ENCODE results near the gene GRIN2A. TPM values are rescaled to one million over a fixed set of nuclear protein-coding genes. Genes with fewer than 3 reads are reported as not detected.

GRIN2A gene
- polyA plus RNA-seq, 1 donor (not counting 4 experiments of a cell fraction or from before 2014, with no cell fraction given), result 0.01 TPM

- no peaks in the 10 kb centered on the region for H3K27me3 ChIP-seq (ENCODE audit: control insufficient read depth, extremely low read depth, insufficient read depth, low read length)
- no peak overlapping the region for H3K27ac ChIP-seq (ENCODE audit: control insufficient read depth, insufficient read depth, low read length)
- no peak for TF ChIP-seq CTCF (optimal IDR thresholded peaks at IDR 0.05 in 1 of 3, IDR thresholded peaks at IDR 0.05 in 1 of 3, conservative IDR thresholded peaks at IDR 0.05 in 1 of 3; ENCODE audit: extremely low read depth in 1 of 3, insufficient read depth in 2 of 3, low read length in 3 of 3)
- TF ChIP-seq EZH2 (IDR thresholded peaks at IDR 0.05; ENCODE audit: low read length), result no peak
- H3K9ac ChIP-seq (ENCODE audit: control insufficient read depth, extremely low read depth, insufficient read depth, low read length), result no peak overlapping the region
- H3K79me2 ChIP-seq (ENCODE audit: control insufficient read depth, insufficient read depth, low read length), result no peaks in the 10 kb centered on the region
- no peaks in the 10 kb centered on the region for H3K9me1 ChIP-seq (ENCODE audit: control insufficient read depth, extremely low read depth, insufficient read depth, low read length)
- dilution Hi-C loops (cut with MboI; ENCODE audit: extremely low pct_ligation_motif_present, low sequenced_read_pairs), result no loop called here
- DNase-seq (ENCODE audit: low read depth, low spot score) (no peak), FAIRE-seq (no peak)
- H3K9me3 ChIP-seq (ENCODE audit: control insufficient read depth, low read depth, low read length), result no peaks in the 10 kb centered on the region
- no peak overlapping the region for H3K4me3 ChIP-seq (ENCODE audit: control insufficient read depth in 2 of 3, extremely low read depth in 1 of 3, insufficient read depth in 2 of 3, low read depth in 1 of 3, low read length in 3 of 3)
- no peaks in the 10 kb centered on the region for H3K36me3 ChIP-seq (ENCODE audit: control insufficient read depth in 2 of 2, extremely low read depth in 1 of 2, insufficient read depth in 2 of 2, low read length in 2 of 2)
- H3K4me1 ChIP-seq (ENCODE audit: control insufficient read depth, extremely low read depth, insufficient read depth, low read length), result no peaks in the 10 kb centered on the region
- no peak overlapping the region for H3K4me2 ChIP-seq (ENCODE audit: control insufficient read depth, extremely low read depth, insufficient read depth, low read depth, low read length)
- no peaks in the 10 kb centered on the region for H4K20me1 ChIP-seq (ENCODE audit: control insufficient read depth, extremely low read depth, insufficient read depth, low read length)
- H2AFZ ChIP-seq (ENCODE audit: control insufficient read depth, low read length), result no peak overlapping the region
These were observed 165.5 kb downstream of the GRIN2A start for GRCh38 chr16:10016752-10017151.

- no peaks in the 10 kb centered on the region for H3K9me1 ChIP-seq (ENCODE audit: control insufficient read depth, extremely low read depth, insufficient read depth, low read length)
- H3K4me2 ChIP-seq (ENCODE audit: control insufficient read depth, extremely low read depth, insufficient read depth, low read depth, low read length), result no peak overlapping the region
- FAIRE-seq (no peak), DNase-seq (ENCODE audit: low read depth, low spot score) (no peak)
- no peaks in the 10 kb centered on the region for H3K9me3 ChIP-seq (ENCODE audit: control insufficient read depth, low read depth, low read length)
- TF ChIP-seq CTCF (optimal IDR thresholded peaks at IDR 0.05 in 1 of 3, IDR thresholded peaks at IDR 0.05 in 1 of 3, conservative IDR thresholded peaks at IDR 0.05 in 1 of 3; ENCODE audit: extremely low read depth in 1 of 3, insufficient read depth in 2 of 3, low read length in 3 of 3) (no peak), EZH2 (IDR thresholded peaks at IDR 0.05; ENCODE audit: low read length) (no peak)
- H3K4me1 ChIP-seq (ENCODE audit: control insufficient read depth, extremely low read depth, insufficient read depth, low read length), result no peaks in the 10 kb centered on the region
- no peak overlapping the region for H3K27ac ChIP-seq (ENCODE audit: control insufficient read depth, insufficient read depth, low read length)
- no peaks in the 10 kb centered on the region for H3K27me3 ChIP-seq (ENCODE audit: control insufficient read depth, extremely low read depth, insufficient read depth, low read length)
- no peak overlapping the region for H3K9ac ChIP-seq (ENCODE audit: control insufficient read depth, extremely low read depth, insufficient read depth, low read length)
- H3K79me2 ChIP-seq (ENCODE audit: control insufficient read depth, insufficient read depth, low read length), result no peaks in the 10 kb centered on the region
- no peaks in the 10 kb centered on the region for H4K20me1 ChIP-seq (ENCODE audit: control insufficient read depth, extremely low read depth, insufficient read depth, low read length)
- dilution Hi-C loops (cut with MboI; ENCODE audit: extremely low pct_ligation_motif_present, low sequenced_read_pairs), result no loop called here
- H3K36me3 ChIP-seq (ENCODE audit: control insufficient read depth in 2 of 2, extremely low read depth in 1 of 2, insufficient read depth in 2 of 2, low read length in 2 of 2), result no peaks in the 10 kb centered on the region
- H2AFZ ChIP-seq (ENCODE audit: control insufficient read depth, low read length), result no peak overlapping the region
- H3K4me3 ChIP-seq (ENCODE audit: control insufficient read depth in 2 of 3, extremely low read depth in 1 of 3, insufficient read depth in 2 of 3, low read depth in 1 of 3, low read length in 3 of 3), result no peak overlapping the region
These were observed 166.8 kb downstream of the GRIN2A start for GRCh38 chr16:10015397-10015796.

Measured in keratinocyte (primary cell).